Choroid plexus epithelial cell (primary cell): Measurements from ENCODE around the gene GPR3.

Source experiments
- DNase-seq: peaks from one replicate; pipeline ENCODE4 v3.0.0-alpha.2; 2010; ENCODE audit warnings: low read depth
- H3K4me3 ChIP-seq: 2 replicates; pipeline ENCODE4 v1.5.1; 2011; ENCODE audit warnings: low read depth, mild to moderate bottlenecking, control low read depth, low read length, moderate library complexity
- TF ChIP-seq, protein P1 (sequence below): conservative IDR thresholded peaks from 2 replicates; pipeline ENCODE4 v1.5.1; 2011; ENCODE audit warnings: low read depth, mild to moderate bottlenecking, control low read depth, inconsistent platforms, low read length, moderate library complexity

The GPR3 gene

DNA sequence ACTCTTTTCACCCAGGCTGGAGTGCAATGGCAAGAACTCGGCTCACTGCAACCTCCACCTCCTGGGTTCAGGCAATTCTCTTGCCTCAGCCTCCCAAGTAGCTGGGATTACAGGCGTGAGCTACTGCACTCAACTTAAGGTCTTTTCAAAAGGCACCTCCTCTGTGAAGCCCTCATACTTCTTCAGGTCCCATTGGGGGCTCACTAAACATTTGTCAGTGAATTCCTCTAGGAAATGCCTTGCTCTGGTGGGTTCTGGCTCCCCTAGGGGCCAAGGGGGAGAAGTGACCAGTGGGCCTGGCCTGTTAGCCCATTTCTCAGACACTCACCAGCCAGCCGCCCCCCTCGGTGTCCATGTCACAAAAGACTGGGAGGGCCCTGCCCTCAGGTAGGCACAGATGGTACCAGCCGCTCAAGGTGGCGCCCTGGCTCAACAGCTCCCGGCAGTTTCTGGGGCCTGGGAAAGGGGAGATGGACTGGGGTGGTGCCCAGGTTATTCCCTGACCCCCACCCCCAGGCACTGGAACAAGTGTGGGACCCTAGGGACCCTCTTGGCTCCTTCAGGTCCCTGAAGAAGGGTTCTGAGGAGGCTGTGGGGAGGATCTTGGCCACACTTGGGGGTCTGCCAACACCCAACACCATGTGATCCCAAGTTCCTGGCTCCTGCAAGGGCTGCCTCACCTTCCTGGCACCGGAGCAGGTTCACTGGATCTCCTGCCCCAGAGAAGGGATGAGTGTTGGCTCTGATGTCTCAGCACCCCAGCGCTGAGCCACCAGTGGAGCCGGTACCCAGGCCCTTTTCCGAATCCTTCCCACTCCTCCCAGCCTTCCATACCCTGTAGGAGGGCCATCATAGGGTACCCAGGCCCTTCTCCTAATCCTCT lies 19.4 kb upstream of the GPR3 start:
- no peak for DNase-seq
- TF ChIP-seq, protein P1, sequence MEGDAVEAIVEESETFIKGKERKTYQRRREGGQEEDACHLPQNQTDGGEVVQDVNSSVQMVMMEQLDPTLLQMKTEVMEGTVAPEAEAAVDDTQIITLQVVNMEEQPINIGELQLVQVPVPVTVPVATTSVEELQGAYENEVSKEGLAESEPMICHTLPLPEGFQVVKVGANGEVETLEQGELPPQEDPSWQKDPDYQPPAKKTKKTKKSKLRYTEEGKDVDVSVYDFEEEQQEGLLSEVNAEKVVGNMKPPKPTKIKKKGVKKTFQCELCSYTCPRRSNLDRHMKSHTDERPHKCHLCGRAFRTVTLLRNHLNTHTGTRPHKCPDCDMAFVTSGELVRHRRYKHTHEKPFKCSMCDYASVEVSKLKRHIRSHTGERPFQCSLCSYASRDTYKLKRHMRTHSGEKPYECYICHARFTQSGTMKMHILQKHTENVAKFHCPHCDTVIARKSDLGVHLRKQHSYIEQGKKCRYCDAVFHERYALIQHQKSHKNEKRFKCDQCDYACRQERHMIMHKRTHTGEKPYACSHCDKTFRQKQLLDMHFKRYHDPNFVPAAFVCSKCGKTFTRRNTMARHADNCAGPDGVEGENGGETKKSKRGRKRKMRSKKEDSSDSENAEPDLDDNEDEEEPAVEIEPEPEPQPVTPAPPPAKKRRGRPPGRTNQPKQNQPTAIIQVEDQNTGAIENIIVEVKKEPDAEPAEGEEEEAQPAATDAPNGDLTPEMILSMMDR = peak; percentile 47
- H3K4me3 ChIP-seq = no peak overlapping the region

DNA sequence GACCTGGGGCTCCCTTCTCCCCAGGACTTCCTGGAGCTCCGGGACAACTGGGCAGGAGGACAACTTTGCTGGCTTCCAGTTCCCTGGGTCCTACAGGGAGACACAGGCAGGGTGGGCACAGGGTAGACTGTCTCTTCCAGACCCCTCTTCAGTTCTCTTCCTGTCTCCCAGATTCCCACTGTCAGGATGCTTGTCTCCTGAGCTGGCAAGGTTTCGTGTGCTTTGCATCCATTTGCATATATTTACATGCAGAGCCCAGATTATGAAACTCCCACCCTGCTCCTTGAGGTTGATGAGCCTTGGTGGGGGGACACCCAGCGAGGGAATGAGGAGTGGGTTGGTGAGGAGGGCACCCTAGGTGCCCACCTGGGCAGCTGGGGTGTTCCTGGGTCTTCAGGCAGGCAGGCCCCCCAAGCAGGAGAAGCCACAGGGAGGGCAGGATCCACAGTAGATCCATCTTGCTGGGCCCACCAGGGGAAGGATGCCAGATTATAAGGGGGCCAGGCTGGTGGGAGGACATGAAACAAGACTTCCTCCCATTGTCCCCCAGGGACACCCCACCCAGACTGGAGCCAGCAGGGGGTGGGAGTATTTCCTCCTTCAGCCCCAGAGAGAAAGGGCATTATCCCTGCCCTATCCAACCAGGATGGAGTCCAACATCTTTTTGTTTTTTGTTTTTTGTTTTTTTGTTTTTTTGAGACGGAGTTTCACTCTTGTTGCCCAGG lies 17.9 kb upstream of the GPR3 start, which contains the start of gene FCN3:
Gene FCN3 (minus strand): TSS at position 463 of the 725 bp plus-strand sequence. CDS start 6 bp downstream, at position 457.
- TF ChIP-seq, protein P1 = no peak
- DNase-seq = no peak
- H3K4me3 ChIP-seq = no peak within 1 kb of the TSS

DNA sequence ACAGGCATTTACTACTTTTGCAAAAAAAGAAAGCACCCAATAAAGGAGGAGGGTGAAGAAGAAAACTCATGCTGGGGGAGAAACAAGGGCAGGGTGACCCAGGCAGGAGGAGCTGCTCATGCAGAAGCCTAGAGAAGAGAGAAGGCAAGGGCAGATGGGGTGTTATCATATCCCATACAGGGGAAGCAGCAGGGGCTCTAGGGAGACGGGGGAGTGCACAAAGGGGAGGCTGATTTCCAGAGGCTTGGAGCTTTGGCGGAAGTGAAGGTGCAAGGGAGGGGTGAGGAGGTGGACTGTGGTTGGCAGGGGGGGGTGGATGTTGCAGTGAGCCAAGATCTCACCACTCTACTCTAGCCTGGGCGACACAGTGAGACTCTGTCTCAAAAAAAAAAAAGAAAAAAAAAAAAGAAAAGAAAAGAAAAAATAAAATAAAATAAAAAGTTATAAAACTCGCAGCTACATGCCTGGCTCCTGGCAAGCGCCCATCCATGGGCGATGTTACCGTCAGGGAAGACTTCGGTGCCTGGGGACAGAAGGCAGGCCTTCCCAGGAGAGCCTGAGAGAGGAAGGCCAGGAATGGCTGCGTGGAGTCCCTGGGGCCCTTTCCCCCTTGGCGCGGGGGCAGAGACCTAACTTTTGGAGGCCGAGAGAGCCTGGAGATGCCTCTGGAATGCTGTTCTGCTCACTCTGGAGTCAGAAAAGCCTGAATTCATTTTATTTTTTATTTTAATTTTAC lies 14.5 kb upstream of the GPR3 start:
- DNase-seq = no peak
- TF ChIP-seq, protein P1 = no peak
- H3K4me3 ChIP-seq = no peak overlapping the region

DNA sequence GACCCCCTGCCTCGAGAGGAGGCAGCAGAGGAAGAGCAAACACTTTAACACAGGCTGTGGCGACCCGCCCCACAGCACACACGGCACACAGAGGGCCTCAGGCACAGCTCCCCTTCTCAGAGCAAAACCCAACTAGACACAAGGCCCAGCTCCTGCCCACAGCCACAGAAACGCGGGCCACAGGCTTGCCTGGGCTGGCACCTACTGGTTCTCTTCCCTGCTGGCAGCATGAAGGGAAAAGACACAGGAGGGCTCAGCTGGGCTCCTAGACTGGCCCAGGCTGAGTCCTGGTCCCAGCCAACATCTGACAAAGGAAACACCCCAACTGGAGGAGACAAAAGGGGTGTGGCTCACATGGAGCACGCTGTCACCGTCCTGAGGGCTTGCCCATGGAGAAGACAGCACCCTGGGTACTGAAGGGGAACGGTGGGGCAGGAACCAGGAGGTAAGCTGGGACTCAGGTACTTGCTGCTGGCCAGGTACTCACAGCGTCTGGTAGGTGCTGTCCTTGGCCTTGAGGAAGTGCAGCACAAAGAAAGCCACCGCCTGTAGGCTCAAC lies 12.8 kb upstream of the GPR3 start:
- no peak overlapping the region for H3K4me3 ChIP-seq
- no peak for DNase-seq
- TF ChIP-seq, protein P1 = no peak

DNA sequence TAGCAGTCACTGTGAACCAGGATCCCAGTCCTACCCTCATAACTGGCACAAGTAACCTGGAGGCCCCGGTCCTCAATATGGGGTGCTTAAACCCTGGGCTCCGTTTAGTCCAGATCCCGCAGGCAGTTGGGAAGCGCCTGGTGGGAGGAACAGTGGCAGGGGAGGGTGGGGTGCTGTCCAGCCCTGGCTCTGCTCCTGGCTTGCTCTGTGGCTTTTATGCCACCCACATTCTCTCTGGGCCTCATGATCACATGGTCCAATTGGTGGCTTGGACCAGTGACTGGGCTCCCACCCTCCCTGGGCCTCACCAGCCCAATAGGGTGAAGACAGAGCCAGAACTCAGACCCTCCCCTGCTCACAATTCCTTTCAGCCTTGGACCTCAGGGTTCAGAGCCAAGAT lies 12.2 kb upstream of the GPR3 start:
- no peak overlapping the region for H3K4me3 ChIP-seq
- no peak for DNase-seq
- TF ChIP-seq, protein P1 = no peak

DNA sequence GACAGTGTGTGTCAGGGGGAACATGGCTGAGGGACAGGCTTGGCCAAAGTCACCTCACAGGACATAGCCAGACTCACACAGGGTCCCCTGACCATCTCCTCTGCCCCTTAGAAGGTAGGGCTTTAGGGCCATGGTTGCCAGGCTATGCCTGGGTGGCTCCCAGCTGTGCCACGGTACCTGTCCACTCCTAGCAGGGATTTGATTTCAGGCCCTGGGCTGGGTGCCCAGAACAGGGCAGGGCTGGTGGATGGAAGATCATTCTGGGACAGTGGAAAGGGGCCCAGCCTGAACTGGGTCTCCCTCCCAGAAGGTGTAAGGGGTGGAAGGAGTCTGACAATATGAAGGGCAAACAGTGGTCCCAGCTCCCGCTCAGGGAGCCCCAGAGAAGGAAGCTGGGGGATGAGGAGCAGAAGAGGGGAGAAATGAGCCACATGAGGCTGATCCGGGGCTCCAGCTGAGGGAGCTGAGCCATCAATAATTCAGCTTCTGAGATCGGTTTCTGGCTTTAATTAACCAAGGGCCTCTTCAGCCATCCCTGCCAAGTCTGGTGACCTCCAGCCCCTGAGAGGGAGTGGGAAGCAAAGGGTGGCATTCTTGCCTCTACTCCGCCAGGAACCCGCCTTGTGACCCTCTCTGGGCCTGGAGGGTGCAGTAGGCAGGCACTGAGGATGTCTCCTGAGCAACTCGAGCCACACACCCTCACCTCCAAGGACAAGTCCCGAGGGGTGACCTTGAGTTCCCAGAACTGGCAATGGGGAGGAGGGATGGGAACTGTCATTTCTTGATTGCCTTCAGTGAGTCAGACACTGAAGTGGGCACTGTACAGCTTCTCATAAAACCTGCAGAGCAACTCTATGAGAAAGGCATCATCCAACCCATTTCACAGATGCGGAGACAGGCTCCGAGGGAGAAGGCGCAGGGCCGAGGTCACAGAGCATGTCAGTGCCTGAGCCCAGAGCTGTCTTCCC lies 11.4 kb upstream of the GPR3 start:
- no peak for DNase-seq
- no peak overlapping the region for H3K4me3 ChIP-seq
- TF ChIP-seq, protein P1 = no peak
